IMR-90 (cell line): Measurements from ENCODE around the gene TMOD2.

ENCODE experiments used
- BHLHE40 ChIP-seq: fragments of 150-350 bp; IDR thresholded peaks from 2 replicates; pipeline ENCODE4 v1.6.1; 2016; ENCODE audit warnings: mild to moderate bottlenecking, low read depth, low read length
- CEBPB ChIP-seq: IDR thresholded peaks from 2 replicates; pipeline ENCODE4 v1.6.1; 2012; ENCODE audit warnings: low read depth, low read length, improper control_type of control experiment
- POLR2A ChIP-seq: IDR thresholded peaks from 2 replicates; pipeline ENCODE4 v1.6.1; 2012; ENCODE audit warnings: mild to moderate bottlenecking, low read depth, low read length
- TF ChIP-seq, protein P1 (sequence below): conservative IDR thresholded peaks from 2 replicates; pipeline ENCODE4 v1.5.1; 2012; ENCODE audit warnings: mild to moderate bottlenecking, low read depth, low read length, improper control_type of control experiment

GRCh38 chr15:51714911-51715310 lies 36.5 kb upstream of the TMOD2 start:
- TF ChIP-seq BHLHE40 (no peak), POLR2A (no peak), CEBPB (no peak)
- TF ChIP-seq, protein P1, sequence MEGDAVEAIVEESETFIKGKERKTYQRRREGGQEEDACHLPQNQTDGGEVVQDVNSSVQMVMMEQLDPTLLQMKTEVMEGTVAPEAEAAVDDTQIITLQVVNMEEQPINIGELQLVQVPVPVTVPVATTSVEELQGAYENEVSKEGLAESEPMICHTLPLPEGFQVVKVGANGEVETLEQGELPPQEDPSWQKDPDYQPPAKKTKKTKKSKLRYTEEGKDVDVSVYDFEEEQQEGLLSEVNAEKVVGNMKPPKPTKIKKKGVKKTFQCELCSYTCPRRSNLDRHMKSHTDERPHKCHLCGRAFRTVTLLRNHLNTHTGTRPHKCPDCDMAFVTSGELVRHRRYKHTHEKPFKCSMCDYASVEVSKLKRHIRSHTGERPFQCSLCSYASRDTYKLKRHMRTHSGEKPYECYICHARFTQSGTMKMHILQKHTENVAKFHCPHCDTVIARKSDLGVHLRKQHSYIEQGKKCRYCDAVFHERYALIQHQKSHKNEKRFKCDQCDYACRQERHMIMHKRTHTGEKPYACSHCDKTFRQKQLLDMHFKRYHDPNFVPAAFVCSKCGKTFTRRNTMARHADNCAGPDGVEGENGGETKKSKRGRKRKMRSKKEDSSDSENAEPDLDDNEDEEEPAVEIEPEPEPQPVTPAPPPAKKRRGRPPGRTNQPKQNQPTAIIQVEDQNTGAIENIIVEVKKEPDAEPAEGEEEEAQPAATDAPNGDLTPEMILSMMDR = no peak
